SK-N-SH (cell line): Measurements from ENCODE around the gene RMI2. TPM values are rescaled to one million over a fixed set of nuclear protein-coding genes. Genes with fewer than 3 reads are reported as not detected.

ENCODE experiments used
- CTCF ChIA-PET: fragments of 300-600, 350-600 bp; formaldehyde crosslinking; extraction: SDS; loops from one replicate; lab custom pipeline; 2021; lab: Yijun Ruan, JAX
- POLR2A ChIA-PET: fragments of 350-600 bp; sonication (Branson Sonifier 250); formaldehyde crosslinking; extraction: SDS; loops from one replicate; lab custom pipeline; 2020; ENCODE audit warnings: antibody characterized with exemption, inconsistent platforms; lab: Yijun Ruan, JAX
- DNase-seq: peaks from one replicate; pipeline ENCODE4 v3.0.0; 2012
- H2AFZ ChIP-seq: fragments of 200-600 bp; sonication (generic); 2 replicates; pipeline ENCODE4 v1.8.1; 2016; ENCODE audit warnings: antibody characterized with exemption, mild to moderate bottlenecking, low read depth
- H3F3A ChIP-seq: fragments of 200-600 bp; sonication (generic); replicated peaks from 2 replicates; pipeline ENCODE3; 2016; ENCODE audit warnings: antibody characterized with exemption, mild to moderate bottlenecking; ENCODE audit not compliant: insufficient read depth
- H3K27ac ChIP-seq, 2 experiments: fragments of 200-500 bp in 1 of 2; fragments of 200-600 bp in 1 of 2; sonication (Bioruptor generic) in 1 of 2; sonication (generic), shearing (Covaris generic) in 1 of 2; 2 replicates each; pipeline versions ENCODE4 v1.5.1 to v1.6.1; 2014 to 2016; ENCODE audit warnings: low read depth in 2 of 2, inconsistent platforms in 1 of 2, low read length in 1 of 2, mild to moderate bottlenecking in 1 of 2, mixed read lengths in 1 of 2
- H3K27me3 ChIP-seq: fragments of 200-600 bp; sonication (generic), shearing (Covaris generic); 2 replicates; pipeline ENCODE4 v1.6.1; 2016; ENCODE audit warnings: mixed run types; ENCODE audit not compliant: insufficient read depth
- H3K36me3 ChIP-seq, 2 experiments: fragments of 200-500 bp in 1 of 2; fragments of 200-600 bp in 1 of 2; sonication (Bioruptor generic) in 1 of 2; sonication (generic) in 1 of 2; replicated peaks in 1 of 2; 2 replicates each; pipeline versions ENCODE3 to v1.5.1; 2014 to 2016; ENCODE audit warnings: low read length in 1 of 2, mild to moderate bottlenecking in 1 of 2; ENCODE audit not compliant: insufficient read depth in 2 of 2, control insufficient read depth in 1 of 2
- H3K4me1 ChIP-seq, 2 experiments: fragments of 200-500 bp in 1 of 2; fragments of 200-600 bp in 1 of 2; sonication (Bioruptor generic) in 1 of 2; sonication (generic), shearing (Covaris generic) in 1 of 2; 2 replicates each; pipeline versions ENCODE4 v1.5.1 to v1.6.1; 2014 to 2016; ENCODE audit warnings: low read depth in 1 of 2, low read length in 1 of 2, mixed run types in 1 of 2; ENCODE audit not compliant: insufficient read depth in 2 of 2, control insufficient read depth in 1 of 2
- H3K4me2 ChIP-seq: fragments of 200-600 bp; sonication (generic), shearing (Covaris generic); 2 replicates; pipeline ENCODE4 v1.6.1; 2017; ENCODE audit warnings: mixed run types
- H3K4me3 ChIP-seq, 2 experiments: fragments of 200-500 bp in 1 of 2; fragments of 200-600 bp in 1 of 2; sonication (Bioruptor generic) in 1 of 2; sonication (generic), shearing (Covaris generic) in 1 of 2; 2 replicates each; pipeline versions ENCODE4 v1.5.1 to v1.8.1; 2014 to 2016; ENCODE audit warnings: low read depth in 2 of 2, inconsistent platforms in 1 of 2, low read length in 1 of 2, mild to moderate bottlenecking in 1 of 2, mixed read lengths in 1 of 2, moderate library complexity in 1 of 2
- H3K79me2 ChIP-seq: fragments of 200-600 bp; sonication (generic); 2 replicates; pipeline ENCODE4 v1.8.1; 2017; ENCODE audit warnings: mild to moderate bottlenecking; ENCODE audit not compliant: insufficient read depth
- H3K9ac ChIP-seq: fragments of 200-600 bp; sonication (generic); 2 replicates; pipeline ENCODE4 v1.6.1; 2017; ENCODE audit warnings: mixed run types
- H3K9me2 ChIP-seq: fragments of 200-600 bp; sonication (generic); 2 replicates; pipeline ENCODE4 v1.6.1; 2017; ENCODE audit warnings: mixed run types
- H3K9me3 ChIP-seq: fragments of 200-600 bp; sonication (generic); 2 replicates; pipeline ENCODE4 v1.6.1; 2017; ENCODE audit warnings: mixed run types, mild to moderate bottlenecking, moderate library complexity
- H4K20me1 ChIP-seq: fragments of 200-600 bp; sonication (generic); 2 replicates; pipeline ENCODE4 v1.6.1; 2017; ENCODE audit warnings: mild to moderate bottlenecking, mixed run types; ENCODE audit not compliant: insufficient read depth
- CHD2 ChIP-seq: fragments of 150-350 bp; IDR thresholded peaks from 2 replicates; pipeline ENCODE4 v1.6.1; 2018; ENCODE audit warnings: low read length; ENCODE audit not compliant: partially characterized antibody
- EP300 ChIP-seq, 2 experiments: IDR thresholded peaks; 2 replicates each; pipeline versions ENCODE4 v1.4.0 to v1.6.1; 2012; ENCODE audit warnings: borderline replicate concordance in 1 of 2, low read depth in 1 of 2, low read length in 1 of 2
- EZH2phosphoT487 ChIP-seq: fragments of 200-600 bp; sonication (generic); IDR thresholded peaks from 2 replicates; pipeline ENCODE4 v1.6.1; 2017; ENCODE audit warnings: low read depth, mixed run types, mild to moderate bottlenecking, antibody characterized with exemption, moderate library complexity, borderline replicate concordance
- FOSL2 ChIP-seq: IDR thresholded peaks from 2 replicates; pipeline ENCODE4 v1.4.0; 2012; ENCODE audit warnings: low read depth, mild to moderate bottlenecking, moderate library complexity, borderline replicate concordance
- FOXM1 ChIP-seq: IDR thresholded peaks from 2 replicates; pipeline ENCODE4 v1.4.0; 2012; ENCODE audit warnings: low read depth, mild to moderate bottlenecking
- GATA2 ChIP-seq: sonication (generic); formaldehyde crosslinking; IDR thresholded peaks from 2 replicates; pipeline ENCODE4 v1.5.0; 2020; ENCODE audit warnings: mild to moderate bottlenecking, missing genetic modification reagents
- MEF2A ChIP-seq: IDR thresholded peaks from 2 replicates; pipeline ENCODE4 v1.4.0; 2012; ENCODE audit warnings: low read depth, borderline replicate concordance
- NFIC ChIP-seq: IDR thresholded peaks from 2 replicates; pipeline ENCODE4 v1.4.0; 2012; ENCODE audit warnings: borderline replicate concordance
- RAD21 ChIP-seq: IDR thresholded peaks from 2 replicates; pipeline ENCODE4 v1.6.1; 2012; ENCODE audit warnings: mild to moderate bottlenecking, low read length
- TAF1 ChIP-seq: IDR thresholded peaks from 2 replicates; pipeline ENCODE4 v1.6.1; 2012; ENCODE audit warnings: low read depth, mild to moderate bottlenecking, low read length, moderate library complexity, borderline replicate concordance
- TEAD4 ChIP-seq: IDR thresholded peaks from 2 replicates; pipeline ENCODE4 v1.4.0; 2012; ENCODE audit warnings: mild to moderate bottlenecking, borderline replicate concordance; ENCODE audit not compliant: insufficient read depth
- YY1 ChIP-seq: IDR thresholded peaks from 2 replicates; pipeline ENCODE4 v1.4.0; 2012; ENCODE audit warnings: low read depth, mild to moderate bottlenecking
- WGBS: methylation state at CpG from one replicate; pipeline ENCODE4 v1.1.6; 2017; ENCODE audit warnings: low lambda C conversion rate; 5-methylcytosine and 5-hydroxymethylcytosine counted together
- polyA plus RNA-seq, 3 experiments: library from polyadenylated mRNA; depleted of rRNA; stranded (reverse); fragments of >200 nt; gene quantifications; 2 replicates each; pipeline ENCODE4 v1.2.3, GENCODE V29; 2012
- TF ChIP-seq, protein P1 (sequence below): fragments of 150-350 bp; IDR thresholded peaks from 2 replicates; pipeline ENCODE4 v1.6.1; 2016; ENCODE audit warnings: mild to moderate bottlenecking, low read depth, low read length
- TF ChIP-seq, protein P2 (sequence below): IDR thresholded peaks from 2 replicates; pipeline ENCODE4; 2012
- TF ChIP-seq, protein P3 (sequence below): fragments of 200-600 bp; sonication (generic); IDR thresholded peaks from 2 replicates; pipeline ENCODE4 v1.6.1; 2017; ENCODE audit warnings: antibody characterized with exemption, mild to moderate bottlenecking, moderate library complexity
- TF ChIP-seq, protein P4 (sequence below): IDR thresholded peaks from 2 replicates; pipeline ENCODE4 v1.4.0; 2012; ENCODE audit warnings: low read depth

RMI2 gene
- polyA plus RNA-seq, 1 of the 3 experiments (the other 2 are of a cell fraction): 8.5 TPM

DNA sequence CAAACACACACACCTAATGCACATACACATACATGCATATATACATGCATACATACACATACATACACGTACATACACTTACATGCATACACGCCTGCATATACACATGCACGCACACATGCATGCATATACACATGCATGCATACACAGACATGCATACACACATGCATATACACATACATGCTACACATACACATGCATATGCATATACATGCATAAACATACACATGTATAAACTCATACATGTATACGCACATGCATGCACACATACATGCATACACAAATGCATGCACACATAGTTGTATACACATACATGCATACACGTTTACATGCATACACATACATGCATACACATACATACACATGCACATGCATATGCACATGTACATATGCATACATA is 23.6 kb upstream of the RMI2 start:
- WGBS: 53% methylated on average over 5 of the region's 5 CpGs
- Histone ChIP-seq H3K9me2 (no peaks in the 10 kb centered on the region), H3K4me1 (peaks cover 0 to 3% of the 10 kb centered on the region in 2 experiments; a peak in 1 of 4 replicates), H3K9me3 (no peaks in the 10 kb centered on the region), H3K27me3 (no peaks in the 10 kb centered on the region), H3K27ac (no peak overlapping the region), H2AFZ (no peak overlapping the region), H3K36me3 (no peaks in the 10 kb centered on the region), H3K4me3 (no peak overlapping the region), H3K9ac (no peak overlapping the region), H3K79me2 (no peaks in the 10 kb centered on the region), H4K20me1 (no peaks in the 10 kb centered on the region), H3K4me2 (no peak overlapping the region), H3F3A (peaks cover 4% of the 10 kb centered on the region)
- TF ChIP-seq FOSL2: no peak
- POLR2A ChIA-PET: no interaction called here
- DNase-seq: no peak
- CTCF ChIA-PET: no interaction called here

DNA sequence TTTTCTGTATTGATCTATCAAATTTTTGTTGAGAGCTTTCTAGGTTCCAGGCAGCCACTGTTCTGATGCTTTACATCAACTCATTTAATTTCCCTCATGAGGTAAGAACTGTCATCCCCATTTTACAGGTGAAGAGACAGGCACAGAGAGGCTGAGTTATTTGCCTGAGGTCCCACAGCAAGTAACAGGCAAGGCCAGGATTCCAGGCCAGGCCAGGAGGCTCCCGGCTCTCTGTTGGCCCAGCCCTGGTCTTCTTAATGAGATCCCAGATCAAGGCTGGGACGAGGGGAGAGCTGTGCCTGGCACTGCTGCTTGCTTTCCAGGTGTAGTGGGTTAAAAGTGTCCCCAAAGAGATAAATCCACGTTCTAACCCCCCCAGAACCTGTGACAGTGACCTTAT is 22.4 kb upstream of the RMI2 start:
- CTCF ChIA-PET: no interaction called here
- no peak overlapping the region for H3K4me3 ChIP-seq
- H3K4me1 ChIP-seq: peaks cover 0 to 3% of the 10 kb centered on the region in 2 experiments; a peak in 1 of 4 replicates
- H3K9me3 ChIP-seq: no peaks in the 10 kb centered on the region
- 69% methylated on average over 3 of the region's 3 CpGs for WGBS
- H2AFZ ChIP-seq: no peak overlapping the region
- no peaks in the 10 kb centered on the region for H4K20me1 ChIP-seq
- peaks cover 4% of the 10 kb centered on the region for H3F3A ChIP-seq
- TF ChIP-seq FOXM1 (no peak), EP300 (IDR thresholded peaks at IDR 0.05; ENCODE audit: borderline replicate concordance in 1 of 2, low read depth in 1 of 2, low read length in 1 of 2) (no peak), RAD21 (no peak)
- TF ChIP-seq, protein P1, sequence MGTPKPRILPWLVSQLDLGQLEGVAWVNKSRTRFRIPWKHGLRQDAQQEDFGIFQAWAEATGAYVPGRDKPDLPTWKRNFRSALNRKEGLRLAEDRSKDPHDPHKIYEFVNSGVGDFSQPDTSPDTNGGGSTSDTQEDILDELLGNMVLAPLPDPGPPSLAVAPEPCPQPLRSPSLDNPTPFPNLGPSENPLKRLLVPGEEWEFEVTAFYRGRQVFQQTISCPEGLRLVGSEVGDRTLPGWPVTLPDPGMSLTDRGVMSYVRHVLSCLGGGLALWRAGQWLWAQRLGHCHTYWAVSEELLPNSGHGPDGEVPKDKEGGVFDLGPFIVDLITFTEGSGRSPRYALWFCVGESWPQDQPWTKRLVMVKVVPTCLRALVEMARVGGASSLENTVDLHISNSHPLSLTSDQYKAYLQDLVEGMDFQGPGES: no peak
- TF ChIP-seq, protein P2, sequence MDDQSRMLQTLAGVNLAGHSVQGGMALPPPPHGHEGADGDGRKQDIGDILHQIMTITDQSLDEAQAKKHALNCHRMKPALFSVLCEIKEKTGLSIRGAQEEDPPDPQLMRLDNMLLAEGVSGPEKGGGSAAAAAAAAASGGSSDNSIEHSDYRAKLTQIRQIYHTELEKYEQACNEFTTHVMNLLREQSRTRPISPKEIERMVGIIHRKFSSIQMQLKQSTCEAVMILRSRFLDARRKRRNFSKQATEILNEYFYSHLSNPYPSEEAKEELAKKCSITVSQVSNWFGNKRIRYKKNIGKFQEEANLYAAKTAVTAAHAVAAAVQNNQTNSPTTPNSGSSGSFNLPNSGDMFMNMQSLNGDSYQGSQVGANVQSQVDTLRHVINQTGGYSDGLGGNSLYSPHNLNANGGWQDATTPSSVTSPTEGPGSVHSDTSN: no peak
- H3K9me2 ChIP-seq: no peaks in the 10 kb centered on the region
- no peak overlapping the region for H3K9ac ChIP-seq
- POLR2A ChIA-PET: no interaction called here
- H3K27me3 ChIP-seq: no peaks in the 10 kb centered on the region
- H3K36me3 ChIP-seq: no peaks in the 10 kb centered on the region
- no peak overlapping the region for H3K27ac ChIP-seq
- DNase-seq: no peak
- H3K4me2 ChIP-seq: no peak overlapping the region
- H3K79me2 ChIP-seq: no peaks in the 10 kb centered on the region

DNA sequence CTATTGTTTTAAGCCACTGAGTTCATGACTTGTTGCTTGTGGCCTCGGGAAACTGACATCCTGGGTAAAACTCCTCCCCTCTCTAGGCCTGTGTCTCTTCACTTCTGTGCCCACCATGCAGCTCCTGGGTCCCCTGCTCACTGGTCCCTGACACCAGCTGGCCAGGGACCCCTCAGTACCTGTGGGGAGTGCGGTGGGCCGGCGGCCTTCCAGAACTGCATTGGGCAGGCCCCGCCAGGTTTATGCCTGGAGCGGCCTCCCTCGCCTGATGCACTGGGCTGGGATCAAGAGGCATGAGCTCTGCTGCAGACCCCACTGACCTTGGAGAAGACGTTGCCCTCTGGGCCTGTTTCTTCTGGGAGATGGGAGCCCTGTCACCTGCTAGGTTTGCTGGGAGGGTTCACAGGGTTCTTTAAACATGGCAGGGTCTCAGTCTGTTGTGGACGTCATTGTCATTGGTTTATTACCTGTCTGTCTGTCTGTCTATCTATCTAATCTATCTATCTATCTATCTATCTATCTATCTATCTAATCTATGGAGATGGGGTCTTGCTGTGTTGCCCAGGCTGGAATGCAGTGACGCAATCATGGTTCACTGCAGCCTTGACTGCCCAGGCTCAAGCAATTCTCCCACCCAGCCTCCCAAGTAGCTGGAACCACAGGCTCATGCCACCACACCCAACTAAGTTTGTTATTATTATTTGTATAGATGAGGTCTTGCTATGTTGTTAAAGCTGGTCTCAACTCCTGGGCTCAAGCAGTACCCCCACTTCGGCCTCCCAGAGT is 21.5 kb upstream of the RMI2 start:
- H3K9me2 ChIP-seq: no peaks in the 10 kb centered on the region
- H4K20me1 ChIP-seq: no peaks in the 10 kb centered on the region
- CTCF ChIA-PET: interaction anchor here (0.7 to 1.1 kb wide), 2 partner anchors 12 to 26 kb away, joined by 3 read pairs; no protein-coding TSS in a partner anchor
- WGBS: 89% methylated on average over 4 of the region's 11 CpGs
- H3K79me2 ChIP-seq: no peaks in the 10 kb centered on the region
- no peak for DNase-seq
- H3K4me2 ChIP-seq: no peak overlapping the region
- H3K4me3 ChIP-seq: no peak overlapping the region
- no peaks in the 10 kb centered on the region for H3K27me3 ChIP-seq
- peaks cover 7% of the 10 kb centered on the region for H3F3A ChIP-seq
- H3K4me1 ChIP-seq: peaks cover 3 to 7% of the 10 kb centered on the region in 2 experiments; a peak in 2 of 4 replicates
- no peaks in the 10 kb centered on the region for H3K9me3 ChIP-seq
- H3K36me3 ChIP-seq: no peaks in the 10 kb centered on the region
- H2AFZ ChIP-seq: no peak overlapping the region
- no peak overlapping the region for H3K27ac ChIP-seq
- H3K9ac ChIP-seq: no peak overlapping the region
- POLR2A ChIA-PET: no interaction called here
- TF ChIP-seq, protein P3, sequence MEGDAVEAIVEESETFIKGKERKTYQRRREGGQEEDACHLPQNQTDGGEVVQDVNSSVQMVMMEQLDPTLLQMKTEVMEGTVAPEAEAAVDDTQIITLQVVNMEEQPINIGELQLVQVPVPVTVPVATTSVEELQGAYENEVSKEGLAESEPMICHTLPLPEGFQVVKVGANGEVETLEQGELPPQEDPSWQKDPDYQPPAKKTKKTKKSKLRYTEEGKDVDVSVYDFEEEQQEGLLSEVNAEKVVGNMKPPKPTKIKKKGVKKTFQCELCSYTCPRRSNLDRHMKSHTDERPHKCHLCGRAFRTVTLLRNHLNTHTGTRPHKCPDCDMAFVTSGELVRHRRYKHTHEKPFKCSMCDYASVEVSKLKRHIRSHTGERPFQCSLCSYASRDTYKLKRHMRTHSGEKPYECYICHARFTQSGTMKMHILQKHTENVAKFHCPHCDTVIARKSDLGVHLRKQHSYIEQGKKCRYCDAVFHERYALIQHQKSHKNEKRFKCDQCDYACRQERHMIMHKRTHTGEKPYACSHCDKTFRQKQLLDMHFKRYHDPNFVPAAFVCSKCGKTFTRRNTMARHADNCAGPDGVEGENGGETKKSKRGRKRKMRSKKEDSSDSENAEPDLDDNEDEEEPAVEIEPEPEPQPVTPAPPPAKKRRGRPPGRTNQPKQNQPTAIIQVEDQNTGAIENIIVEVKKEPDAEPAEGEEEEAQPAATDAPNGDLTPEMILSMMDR: no peak
- TF ChIP-seq TAF1 (no peak), TEAD4 (no peak), EZH2phosphoT487 (no peak), YY1 (no peak), GATA2 (no peak), NFIC (no peak), RAD21 (no peak), MEF2A (no peak), CHD2 (no peak)
- TF ChIP-seq, protein P4, sequence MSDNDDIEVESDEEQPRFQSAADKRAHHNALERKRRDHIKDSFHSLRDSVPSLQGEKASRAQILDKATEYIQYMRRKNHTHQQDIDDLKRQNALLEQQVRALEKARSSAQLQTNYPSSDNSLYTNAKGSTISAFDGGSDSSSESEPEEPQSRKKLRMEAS: no peak
